ENCODE measurements around the gene CHST13.

CHST13 gene

GRCh38 chr3:126510308-126510910 is 13.5 kb upstream of the CHST13 start:
- DNase-seq = no peak

- no peak for DNase-seq
These were observed 12.7 kb upstream of the CHST13 start for GRCh38 chr3:126511291-126511690.

- DNase-seq = no peak
These were observed 11.9 kb upstream of the CHST13 start for GRCh38 chr3:126512026-126512425.

GRCh38 chr3:126512916-126513650 is 10.9 kb upstream of the CHST13 start:
- no peak for DNase-seq

GRCh38 chr3:126514161-126514560 is 9.8 kb upstream of the CHST13 start:
- DNase-seq = no peak

GRCh38 chr3:126515066-126515706 is 8.8 kb upstream of the CHST13 start:
- DNase-seq = no peak

- no peak for DNase-seq
These were observed 7.6 kb upstream of the CHST13 start for GRCh38 chr3:126516152-126516935.

GRCh38 chr3:126516936-126517290 is 7.0 kb upstream of the CHST13 start:
- DNase-seq = no peak

- DNase-seq = no peak
These were observed 6.5 kb upstream of the CHST13 start, which contains the start of gene UROC1 for GRCh38 chr3:126517291-126517951. Gene UROC1 (minus strand): TSS chr3:126517773. CDS start chr3:126517719, 54 bp downstream.

- no peak for DNase-seq
These were observed 5.8 kb upstream of the CHST13 start for GRCh38 chr3:126517986-126518778.

- DNase-seq = no peak
These were observed 5.2 kb upstream of the CHST13 start for GRCh38 chr3:126518779-126519177.

GRCh38 chr3:126519506-126520455 is 4.2 kb upstream of the CHST13 start:
- DNase-seq = no peak

GRCh38 chr3:126521122-126521891 is 2.6 kb upstream of the CHST13 start:
- DNase-seq = no peak

- peak; percentile 56 for DNase-seq
These were observed 1.6 kb upstream of the CHST13 start for GRCh38 chr3:126522363-126522788.

- DNase-seq = peak; percentile 26
These were observed 554 bp downstream of the CHST13 start for GRCh38 chr3:126524429-126524988.

- DNase-seq = no peak
These were observed 1.3 kb downstream of the CHST13 start for GRCh38 chr3:126525091-126525852.

- no peak for DNase-seq
These were observed 2.1 kb downstream of the CHST13 start for GRCh38 chr3:126525853-126526667.

GRCh38 chr3:126526668-126527005 is 2.7 kb downstream of the CHST13 start:
- no peak for DNase-seq
